ENCODE measurements around the gene IL32. TPM values are rescaled to one million over a fixed set of nuclear protein-coding genes. Genes with fewer than 3 reads are reported as not detected.

Gene IL32
- total RNA-seq, 1 donor from 2014 or later: 621 TPM

GRCh38 chr16:3020247-3020603 is 45.2 kb upstream of the IL32 start, which contains the start of gene TNFRSF12A:
Gene TNFRSF12A (plus strand): TSS chr16:3020368. CDS start chr16:3020398, 30 bp downstream.
- Histone ChIP-seq H3K36me3 (ENCODE audit: control insufficient read depth, insufficient read depth, low read length) (no peaks in the 10 kb centered on the region), H3K4me3 (ENCODE audit: low read depth, low read length) (peak within 1 kb of the TSS; percentile 88), H3K27me3 (ENCODE audit: control insufficient read depth, insufficient read depth, low read length) (no peaks in the 10 kb centered on the region)
- TF ChIP-seq CTCF (IDR thresholded peaks at IDR 0.05; ENCODE audit: insufficient read depth, low read length, poor library complexity, severe bottlenecking): no peak
- no peak for DNase-seq (ENCODE audit: low read depth)

- DNase-seq (ENCODE audit: low read depth): no peak
- no peak for TF ChIP-seq CTCF (IDR thresholded peaks at IDR 0.05; ENCODE audit: insufficient read depth, low read length, poor library complexity, severe bottlenecking)
- H3K36me3 ChIP-seq (ENCODE audit: control insufficient read depth, insufficient read depth, low read length): no peaks in the 10 kb centered on the region
- peak overlapping the region; percentile 88 for H3K4me3 ChIP-seq (ENCODE audit: low read depth, low read length)
- no peaks in the 10 kb centered on the region for H3K27me3 ChIP-seq (ENCODE audit: control insufficient read depth, insufficient read depth, low read length)
These were observed 44.6 kb upstream of the IL32 start for GRCh38 chr16:3020604-3021448.

GRCh38 chr16:3021449-3022207 is 43.8 kb upstream of the IL32 start:
- TF ChIP-seq CTCF (IDR thresholded peaks at IDR 0.05; ENCODE audit: insufficient read depth, low read length, poor library complexity, severe bottlenecking): peak; percentile 55
- H3K36me3 ChIP-seq (ENCODE audit: control insufficient read depth, insufficient read depth, low read length): no peaks in the 10 kb centered on the region
- peak; percentile 80 for DNase-seq (ENCODE audit: low read depth)
- peak overlapping the region; percentile 88 for H3K4me3 ChIP-seq (ENCODE audit: low read depth, low read length)
- no peaks in the 10 kb centered on the region for H3K27me3 ChIP-seq (ENCODE audit: control insufficient read depth, insufficient read depth, low read length)

- peak; percentile 81 for DNase-seq (ENCODE audit: low read depth)
- H3K36me3 ChIP-seq (ENCODE audit: control insufficient read depth, insufficient read depth, low read length): peaks cover 4% of the 10 kb centered on the region
- TF ChIP-seq CTCF (IDR thresholded peaks at IDR 0.05; ENCODE audit: insufficient read depth, low read length, poor library complexity, severe bottlenecking): no peak
- H3K4me3 ChIP-seq (ENCODE audit: low read depth, low read length): peak overlapping the region; percentile 88
- no peaks in the 10 kb centered on the region for H3K27me3 ChIP-seq (ENCODE audit: control insufficient read depth, insufficient read depth, low read length)
These were observed 43.2 kb upstream of the IL32 start for GRCh38 chr16:3022208-3022683.

GRCh38 chr16:3022684-3023414 is 42.6 kb upstream of the IL32 start:
- Histone ChIP-seq H3K27me3 (ENCODE audit: control insufficient read depth, insufficient read depth, low read length) (no peaks in the 10 kb centered on the region), H3K4me3 (ENCODE audit: low read depth, low read length) (peak overlapping the region; percentile 60), H3K36me3 (ENCODE audit: control insufficient read depth, insufficient read depth, low read length) (peaks cover 4% of the 10 kb centered on the region)
- no peak for TF ChIP-seq CTCF (IDR thresholded peaks at IDR 0.05; ENCODE audit: insufficient read depth, low read length, poor library complexity, severe bottlenecking)
- no peak for DNase-seq (ENCODE audit: low read depth)

Data from kidney epithelial cell (primary cell).